ENCODE results near the gene USH2A.

GRCh38 chr1:216215169-216215568 is 208.1 kb downstream of the USH2A start:
- TF ChIP-seq POLR2A (IDR thresholded peaks at IDR 0.05) (no peak), CTCF (IDR thresholded peaks at IDR 0.05) (no peak)

All from tibial nerve (tissue), 3 donors.